GM23338 (cell line): ENCODE data around the gene NHEJ1. TPM values are rescaled to one million over a fixed set of nuclear protein-coding genes. Genes with fewer than 3 reads are reported as not detected.

Source experiments
- ATAC-seq: fragments of 200-7000 bp; cut with Tn5 transposase; 3 replicates; pipeline ENCODE4 v1.9.1; 2020
- DNase-seq: peaks from one replicate; pipeline ENCODE4 v3.0.0-alpha.2; 2015; ENCODE audit warnings: low spot score
- H2AFZ ChIP-seq: fragments of 200-600 bp; sonication (generic); 2 replicates; pipeline ENCODE4 v1.8.0; 2016; ENCODE audit warnings: antibody characterized with exemption, mild to moderate bottlenecking, moderate library complexity
- H3F3A ChIP-seq: fragments of 200-600 bp; sonication (generic); replicated peaks from 2 replicates; pipeline ENCODE4 v1.8.0; 2017; ENCODE audit warnings: antibody characterized with exemption, mixed run types, low read depth
- H3K27ac ChIP-seq: fragments of 200-600 bp; sonication (generic); 2 replicates; pipeline ENCODE4 v1.6.1; 2016; ENCODE audit warnings: low read depth
- H3K27me3 ChIP-seq: fragments of 200-600 bp; sonication (generic); 2 replicates; pipeline ENCODE4 v1.8.0; 2016; ENCODE audit warnings: mild to moderate bottlenecking, mixed run types, moderate library complexity; ENCODE audit not compliant: insufficient read depth
- H3K36me3 ChIP-seq: fragments of 200-600 bp; sonication (generic); 2 replicates; pipeline ENCODE4 v1.8.0; 2016; ENCODE audit warnings: mild to moderate bottlenecking; ENCODE audit not compliant: insufficient read depth
- H3K4me1 ChIP-seq: fragments of 200-600 bp; sonication (generic); 2 replicates; pipeline ENCODE4 v1.8.0; 2016; ENCODE audit warnings: mild to moderate bottlenecking, moderate library complexity; ENCODE audit not compliant: insufficient read depth
- H3K4me2 ChIP-seq: fragments of 200-600 bp; sonication (generic); 2 replicates; pipeline ENCODE4 v1.7.1; 2017; ENCODE audit warnings: mixed run types
- H3K4me3 ChIP-seq: fragments of 200-600 bp; sonication (generic); 2 replicates; pipeline ENCODE4 v1.6.1; 2016; ENCODE audit warnings: mixed run types
- H3K79me2 ChIP-seq: fragments of 200-600 bp; sonication (generic); replicated peaks from 2 replicates; pipeline ENCODE4 v1.8.0; 2017; ENCODE audit warnings: mild to moderate bottlenecking; ENCODE audit not compliant: insufficient read depth
- H3K9me2 ChIP-seq: fragments of 200-600 bp; sonication (generic); 2 replicates; pipeline ENCODE4 v1.8.0; 2017; ENCODE audit not compliant: insufficient read depth
- H4K20me1 ChIP-seq: fragments of 200-600 bp; sonication (generic); replicated peaks from 2 replicates; pipeline ENCODE4 v1.8.0; 2017; ENCODE audit warnings: mild to moderate bottlenecking; ENCODE audit not compliant: insufficient read depth
- H3K27ac Mint-ChIP-seq: 2 replicates; pipeline ENCODE4 v1.8.0; 2020; ENCODE audit warnings: inconsistent platforms, mild to moderate bottlenecking, moderate library complexity, mixed read lengths
- H3K27me3 Mint-ChIP-seq: 3 replicates; pipeline ENCODE4 v1.8.0; 2022; ENCODE audit warnings: low read depth, mild to moderate bottlenecking, moderate library complexity, mixed read lengths, inconsistent platforms; ENCODE audit not compliant: insufficient read depth, poor library complexity
- H3K36me3 Mint-ChIP-seq: 3 replicates; pipeline ENCODE4 v1.8.0; 2021; ENCODE audit warnings: low read depth, mild to moderate bottlenecking, inconsistent platforms, moderate library complexity, mixed read lengths
- H3K4me1 Mint-ChIP-seq: 3 replicates; pipeline ENCODE4 v1.8.0; 2020; ENCODE audit warnings: mild to moderate bottlenecking, inconsistent platforms, mixed read lengths
- H3K4me3 Mint-ChIP-seq: 3 replicates; pipeline ENCODE4 v1.8.0; 2021; ENCODE audit warnings: moderate library complexity, mild to moderate bottlenecking, inconsistent platforms, mixed read lengths
- H3K9me3 Mint-ChIP-seq: 3 replicates; pipeline ENCODE4 v1.8.0; 2020; ENCODE audit warnings: moderate library complexity, mild to moderate bottlenecking, inconsistent platforms, mixed read lengths
- CREB1 ChIP-seq: fragments of 250-450 bp; sonication (Bioruptor Pico); IDR thresholded peaks from 2 replicates; pipeline ENCODE4 v1.5.0; 2020; ENCODE audit warnings: low read depth, mild to moderate bottlenecking, moderate library complexity
- CTCF ChIP-seq, 2 experiments: fragments of 200-600 bp in 1 of 2; sonication (generic) in 1 of 2; conservative IDR thresholded peaks; 2 replicates each; pipeline versions ENCODE4 v1.5.1 to v1.6.1; 2016 to 2017; ENCODE audit warnings: antibody characterized with exemption in 2 of 2, low read depth in 2 of 2, mild to moderate bottlenecking in 2 of 2, moderate library complexity in 1 of 2
- EZH2 ChIP-seq: fragments of 200-600 bp; sonication (generic); IDR thresholded peaks from one replicate; pipeline ENCODE4 v1.8.0; 2017; ENCODE audit warnings: antibody characterized with exemption, mild to moderate bottlenecking, low read depth; ENCODE audit not compliant: unreplicated experiment
- EZH2phosphoT487 ChIP-seq: fragments of 200-600 bp; sonication (generic); IDR thresholded peaks from one replicate; pipeline ENCODE4 v1.8.1; 2018; ENCODE audit warnings: antibody characterized with exemption; ENCODE audit not compliant: unreplicated experiment
- JUNB ChIP-seq: IDR thresholded peaks from one replicate; pipeline ENCODE4 v1.6.1; 2016; ENCODE audit warnings: antibody characterized with exemption; ENCODE audit not compliant: unreplicated experiment
- NANOG ChIP-seq: IDR thresholded peaks from 2 replicates; pipeline ENCODE4 v1.6.1; 2016; ENCODE audit warnings: antibody characterized with exemption, borderline replicate concordance
- REST ChIP-seq: IDR thresholded peaks from one replicate; pipeline ENCODE4 v1.6.1; 2018; ENCODE audit warnings: antibody characterized with exemption; ENCODE audit not compliant: unreplicated experiment
- STAT1 ChIP-seq: IDR thresholded peaks from one replicate; pipeline ENCODE4 v1.6.1; 2016; ENCODE audit warnings: antibody characterized with exemption; ENCODE audit not compliant: unreplicated experiment
- ZNF114 ChIP-seq: fragments of 250-450 bp; sonication (Bioruptor Pico); IDR thresholded peaks from 2 replicates; pipeline ENCODE4 v1.5.0; 2020; ENCODE audit warnings: mild to moderate bottlenecking, moderate library complexity
- ZNF331 ChIP-seq: fragments of 250-450 bp; sonication (Bioruptor Pico); IDR thresholded peaks from 2 replicates; pipeline ENCODE4 v1.5.0; 2020; ENCODE audit warnings: low read depth, mild to moderate bottlenecking, moderate library complexity
- polyA plus RNA-seq: library from polyadenylated mRNA; unstranded; fragments of >200 nt; fragmentation: Nextera tagmentation; extraction: Ambion mirVana; gene quantifications from 2 replicates; pipeline ENCODE4 v1.2.1, GENCODE V29; 2016
- total RNA-seq: library from RNA; depleted of rRNA; stranded (reverse); fragments of >200 nt; shearing (Covaris generic); gene quantifications from 2 replicates; pipeline ENCODE4 v1.2.3, GENCODE V29; 2014
- TF ChIP-seq, protein P1 (sequence below): IDR thresholded peaks from 2 replicates; pipeline ENCODE4 v1.6.1; 2016; ENCODE audit warnings: antibody characterized with exemption

NHEJ1 gene
- total and polyA plus RNA-seq, 2 experiments from 2014 or later: 19.6 to 30.6 TPM

- no peak for TF ChIP-seq REST
- TF ChIP-seq CTCF (conservative IDR thresholded peaks at IDR 0.05; ENCODE audit: low read depth in 2 of 2): no peak
- TF ChIP-seq NANOG: no peak
- TF ChIP-seq STAT1: no peak
- TF ChIP-seq EZH2phosphoT487: no peak
These were observed 37.1 kb downstream of the NHEJ1 start (continued) for GRCh38 chr2:219123356-219124135.

- H3K27ac Mint-ChIP-seq: no peak overlapping the region
- no peak overlapping the region for H3K4me3 Mint-ChIP-seq
- Histone ChIP-seq H2AFZ (no peak overlapping the region), H3K36me3 (no peaks in the 10 kb centered on the region), H3K27me3 (no peaks in the 10 kb centered on the region), H3K79me2 (no peaks in the 10 kb centered on the region), H3K4me1 (peaks cover 10% of the 10 kb centered on the region; the same call in 1 of the 2 replicates), H3K27ac (no peak overlapping the region), H3K4me3 (no peak overlapping the region), H4K20me1 (no peaks in the 10 kb centered on the region; the same call in 1 of the 2 replicates), H3K9me2 (no peaks in the 10 kb centered on the region), H3K4me2 (no peak overlapping the region), H3F3A (no peaks in the 10 kb centered on the region)
- ATAC-seq (no peak), DNase-seq (no peak)
- peaks cover 28% of the 10 kb centered on the region for H3K4me1 Mint-ChIP-seq
- no peaks in the 10 kb centered on the region for H3K36me3 Mint-ChIP-seq
- H3K9me3 Mint-ChIP-seq: no peaks in the 10 kb centered on the region
- peaks cover 7% of the 10 kb centered on the region for H3K27me3 Mint-ChIP-seq
- TF ChIP-seq ZNF114 (CRISPR knock-in tag): no peak
- TF ChIP-seq ZNF331 (CRISPR knock-in tag): no peak
- TF ChIP-seq, protein P1, sequence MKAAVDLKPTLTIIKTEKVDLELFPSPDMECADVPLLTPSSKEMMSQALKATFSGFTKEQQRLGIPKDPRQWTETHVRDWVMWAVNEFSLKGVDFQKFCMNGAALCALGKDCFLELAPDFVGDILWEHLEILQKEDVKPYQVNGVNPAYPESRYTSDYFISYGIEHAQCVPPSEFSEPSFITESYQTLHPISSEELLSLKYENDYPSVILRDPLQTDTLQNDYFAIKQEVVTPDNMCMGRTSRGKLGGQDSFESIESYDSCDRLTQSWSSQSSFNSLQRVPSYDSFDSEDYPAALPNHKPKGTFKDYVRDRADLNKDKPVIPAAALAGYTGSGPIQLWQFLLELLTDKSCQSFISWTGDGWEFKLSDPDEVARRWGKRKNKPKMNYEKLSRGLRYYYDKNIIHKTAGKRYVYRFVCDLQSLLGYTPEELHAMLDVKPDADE: no peak
- TF ChIP-seq EZH2phosphoT487: no peak
- no peak for TF ChIP-seq STAT1
- no peak for TF ChIP-seq JUNB
- no peak for TF ChIP-seq CREB1 (CRISPR knock-in tag)
- TF ChIP-seq EZH2: no peak
These were observed 38.2 kb downstream of the NHEJ1 start for GRCh38 chr2:219122202-219122980.
